Measurements from ENCODE around the gene CCDC71.
A peak's percentile ranks its signal among the peaks of the same experiment; 100 is the strongest.

Gene CCDC71

GRCh38 chr3:49166752-49167556 is 823 bp upstream of the CCDC71 start:
- no peak for DNase-seq (ENCODE audit: low spot score)

GRCh38 chr3:49164983-49165720 is 979 bp downstream of the CCDC71 start:
- DNase-seq (ENCODE audit: low spot score), result no peak

- no peak for DNase-seq (ENCODE audit: low spot score)
Observed at GRCh38 chr3:49163609-49164008, 2.5 kb downstream of the CCDC71 start.

- no peak for DNase-seq (ENCODE audit: low spot score)
Observed at GRCh38 chr3:49162751-49163419, 3.2 kb downstream of the CCDC71 start.

GRCh38 chr3:49161808-49162530 is 4.2 kb downstream of the CCDC71 start:
- DNase-seq (ENCODE audit: low spot score), result no peak

- DNase-seq (ENCODE audit: low spot score), result no peak
Observed at GRCh38 chr3:49161197-49161596, 4.9 kb downstream of the CCDC71 start.

- DNase-seq (ENCODE audit: low spot score), result no peak
Observed at GRCh38 chr3:49158792-49159191, 7.3 kb downstream of the CCDC71 start.

GRCh38 chr3:49158103-49158709 is 7.9 kb downstream of the CCDC71 start:
- peak; percentile 67 for DNase-seq (ENCODE audit: low spot score)

GRCh38 chr3:49157289-49157688 is 8.8 kb downstream of the CCDC71 start:
- no peak for DNase-seq (ENCODE audit: low spot score)

- no peak for DNase-seq (ENCODE audit: low spot score)
Observed at GRCh38 chr3:49153349-49153912, 12.7 kb downstream of the CCDC71 start.

- DNase-seq (ENCODE audit: low spot score), result no peak
Observed at GRCh38 chr3:49151610-49152009, 14.5 kb downstream of the CCDC71 start.

GRCh38 chr3:49148159-49148558 is 18.0 kb downstream of the CCDC71 start:
- no peak for DNase-seq (ENCODE audit: low spot score)

- no peak for DNase-seq (ENCODE audit: low spot score)
Observed at GRCh38 chr3:49140080-49140479, 26.1 kb downstream of the CCDC71 start.

GRCh38 chr3:49135499-49135898 is 30.6 kb downstream of the CCDC71 start:
- DNase-seq (ENCODE audit: low spot score), result no peak

- no peak for DNase-seq (ENCODE audit: low spot score)
Observed at GRCh38 chr3:49134471-49135265, 31.5 kb downstream of the CCDC71 start.

GRCh38 chr3:49133226-49133951 is 32.7 kb downstream of the CCDC71 start:
- DNase-seq (ENCODE audit: low spot score), result no peak

- DNase-seq (ENCODE audit: low spot score), result no peak
Observed at GRCh38 chr3:49132437-49133225, 33.5 kb downstream of the CCDC71 start, which contains the start of gene LAMB2. Gene LAMB2, minus strand, starts transcription at chr3:49133050. Its CDS starts 183 bp downstream, at chr3:49132867.

- DNase-seq (ENCODE audit: low spot score), result no peak
Observed at GRCh38 chr3:49132073-49132436, 34.1 kb downstream of the CCDC71 start.

GRCh38 chr3:49131576-49131975 is 34.6 kb downstream of the CCDC71 start:
- DNase-seq (ENCODE audit: low spot score), result no peak

Measured in CD4-positive, alpha-beta T cell treated with Interleukin-2 at 100 ng/mL for 4 hours (primary cell).